Neuronal stem cell (in vitro differentiated cells): Measurements from ENCODE around the gene RBM12.

Experiments
- DNase-seq: peaks from one replicate; pipeline ENCODE4 v3.0.0-alpha.2; 2013; ENCODE audit warnings: low spot score
- H2AFZ ChIP-seq: one replicate; pipeline ENCODE4 v1.6.1; 2013; ENCODE audit warnings: mild to moderate bottlenecking, low read length, inconsistent platforms
- H2AK5ac ChIP-seq: 2 replicates; pipeline ENCODE4 v1.6.1; 2013; ENCODE audit warnings: low read depth, mild to moderate bottlenecking, inconsistent platforms, low read length, moderate library complexity, mixed read lengths
- H2BK120ac ChIP-seq: 2 replicates; pipeline ENCODE4 v1.6.1; 2013; ENCODE audit warnings: low read depth, mild to moderate bottlenecking, inconsistent platforms, low read length, moderate library complexity, mixed read lengths
- H2BK12ac ChIP-seq: one replicate; pipeline ENCODE4 v1.6.1; 2013; ENCODE audit warnings: low read length, inconsistent platforms
- H2BK15ac ChIP-seq: 2 replicates; pipeline ENCODE4 v1.6.1; 2013; ENCODE audit warnings: mild to moderate bottlenecking, low read length, inconsistent platforms, mixed read lengths
- H2BK5ac ChIP-seq: one replicate; pipeline ENCODE4 v1.6.1; 2013; ENCODE audit warnings: inconsistent platforms, mild to moderate bottlenecking, low read length, moderate library complexity
- H3K14ac ChIP-seq: one replicate; pipeline ENCODE4 v1.6.1; 2013; ENCODE audit warnings: low read length, inconsistent platforms
- H3K18ac ChIP-seq: 2 replicates; pipeline ENCODE4 v1.6.1; 2013; ENCODE audit warnings: low read length, inconsistent platforms
- H3K23ac ChIP-seq: 2 replicates; pipeline ENCODE4 v1.6.1; 2013; ENCODE audit warnings: low read depth, mild to moderate bottlenecking, mixed read lengths, low read length, inconsistent platforms; ENCODE audit not compliant: poor library complexity
- H3K27ac ChIP-seq: replicated peaks from 3 replicates; pipeline ENCODE4 v1.5.1; 2013; ENCODE audit warnings: low read length, inconsistent platforms
- H3K27me3 ChIP-seq, 3 experiments: 2 replicates each; pipeline ENCODE4 v1.6.1; 2013; ENCODE audit warnings: low read length in 3 of 3, mild to moderate bottlenecking in 2 of 3, inconsistent platforms in 1 of 3, low read depth in 1 of 3, mixed read lengths in 1 of 3, moderate library complexity in 1 of 3; ENCODE audit not compliant: control insufficient read depth in 3 of 3, insufficient read depth in 3 of 3
- H3K36me3 ChIP-seq, 2 donors: replicated peaks in 1 of 2; 2 replicates each; pipeline ENCODE4 v1.6.1; 2013; ENCODE audit warnings: low read length in 2 of 2; ENCODE audit not compliant: control insufficient read depth in 2 of 2, insufficient read depth in 2 of 2
- H3K4ac ChIP-seq: 2 replicates; pipeline ENCODE4 v1.6.1; 2013; ENCODE audit warnings: inconsistent platforms, mild to moderate bottlenecking, low read length, moderate library complexity
- H3K4me1 ChIP-seq, 2 donors: 1 replicate in 1 of 2; 2 replicates in 1 of 2; pipeline ENCODE4 v1.6.1; 2013; ENCODE audit warnings: low read length in 2 of 2, low read depth in 1 of 2; ENCODE audit not compliant: control insufficient read depth in 2 of 2, insufficient read depth in 1 of 2
- H3K4me2 ChIP-seq: one replicate; pipeline ENCODE4 v1.6.1; 2013; ENCODE audit warnings: mild to moderate bottlenecking, low read length, inconsistent platforms; ENCODE audit not compliant: insufficient read depth, poor library complexity, severe bottlenecking
- H3K4me3 ChIP-seq, 2 donors: 2 replicates each; pipeline ENCODE4 v1.5.1; 2013; ENCODE audit warnings: low read length in 2 of 2, mild to moderate bottlenecking in 2 of 2, inconsistent platforms in 1 of 2, moderate library complexity in 1 of 2
- H3K79me1 ChIP-seq: one replicate; pipeline ENCODE4 v1.6.1; 2013; ENCODE audit warnings: low read depth, mild to moderate bottlenecking, inconsistent platforms, low read length, moderate library complexity
- H3K9ac ChIP-seq: one replicate; pipeline ENCODE4 v1.6.1; 2013; ENCODE audit warnings: mild to moderate bottlenecking, low read depth, low read length, inconsistent platforms; ENCODE audit not compliant: poor library complexity
- H3K9me3 ChIP-seq, 2 donors: replicated peaks in 1 of 2; 2 replicates each; pipeline versions ENCODE3 to v1.6.1; 2013; ENCODE audit warnings: low read length in 2 of 2, mild to moderate bottlenecking in 2 of 2, inconsistent platforms in 1 of 2, low read depth in 1 of 2, mixed read lengths in 1 of 2, moderate library complexity in 1 of 2; ENCODE audit not compliant: control insufficient read depth in 2 of 2, insufficient read depth in 1 of 2
- H4K8ac ChIP-seq: one replicate; pipeline ENCODE4 v1.6.1; 2013; ENCODE audit warnings: low read depth, mild to moderate bottlenecking, inconsistent platforms, low read length, moderate library complexity
- H4K91ac ChIP-seq: one replicate; pipeline ENCODE4 v1.6.1; 2013; ENCODE audit warnings: low read length, low read depth, mild to moderate bottlenecking, inconsistent platforms; ENCODE audit not compliant: poor library complexity
- WGBS, 2 donors: extraction: QIAGEN DNeasy Blood & Tissue Kit; methylation state at CpG; one replicate each; pipeline ENCODE4 v1.1.7; 2013; ENCODE audit warnings: missing lambda C conversion rate in 2 of 2, mixed read lengths in 1 of 2; ENCODE audit not compliant: insufficient read length in 2 of 2, insufficient replicate concordance in 1 of 2; ENCODE audit errors: extremely low coverage in 2 of 2; 5-methylcytosine and 5-hydroxymethylcytosine counted together

Gene RBM12

DNA sequence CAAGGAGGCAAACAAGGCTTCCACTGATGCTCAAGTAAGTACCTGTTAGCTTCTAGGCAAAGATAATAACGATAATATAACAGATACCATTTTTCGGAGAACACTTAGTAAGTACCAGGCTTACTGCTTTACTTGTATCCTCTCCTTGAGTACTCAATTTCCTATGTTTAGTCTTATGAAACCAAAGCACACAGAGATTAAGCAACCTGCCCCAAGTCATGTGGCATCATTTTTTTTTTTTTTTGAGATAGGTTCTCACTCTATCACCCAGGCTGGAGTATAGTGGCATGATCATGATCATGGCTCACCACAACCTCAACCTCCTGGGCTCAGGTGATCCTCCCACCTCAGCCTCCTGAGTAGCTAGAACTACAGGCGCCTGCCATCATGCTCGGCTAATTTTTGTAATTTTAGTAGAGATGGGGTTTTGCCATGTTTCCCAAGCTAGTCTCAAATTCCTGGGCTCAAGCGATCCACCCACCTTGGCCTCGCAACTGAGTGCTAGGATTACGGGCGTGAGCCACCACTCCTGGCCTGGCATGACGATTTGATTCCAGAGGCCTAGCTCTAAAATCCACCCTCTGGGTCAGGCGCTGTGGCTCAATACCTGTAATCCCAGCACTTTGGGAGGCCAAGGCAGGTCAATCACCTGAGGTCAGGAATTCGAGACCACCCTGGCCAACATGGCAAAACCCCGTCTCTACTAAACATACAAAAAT, 35.1 kb downstream of the RBM12 start:
- H2BK120ac ChIP-seq, result no peak overlapping the region
- no peak overlapping the region for H4K8ac ChIP-seq
- no peak overlapping the region for H2BK15ac ChIP-seq
- no peak overlapping the region for H3K4me2 ChIP-seq
- H3K4me1 ChIP-seq, result no peaks in the 10 kb centered on the region
- no peak overlapping the region for H2BK12ac ChIP-seq
- H3K18ac ChIP-seq, result no peak overlapping the region
- DNase-seq, result no peak
- no CpG with 5 or more reads among the region's 12 CpGs for WGBS, 2 donors
- H2AFZ ChIP-seq, result no peak overlapping the region
- no peak overlapping the region for H4K91ac ChIP-seq
- no peak overlapping the region for H3K27ac ChIP-seq
- H3K23ac ChIP-seq, result no peak overlapping the region
- H3K36me3 ChIP-seq, result peaks cover 53 to 86% of the 10 kb centered on the region in 2 donors
- no peak overlapping the region for H3K9ac ChIP-seq
- peaks cover 0 to 2% of the 10 kb centered on the region in 2 donors for H3K9me3 ChIP-seq
- H2AK5ac ChIP-seq, result no peak overlapping the region
- H3K14ac ChIP-seq, result no peak overlapping the region
- no peaks in the 10 kb centered on the region for H3K27me3 ChIP-seq
- H3K4ac ChIP-seq, result no peak overlapping the region
- H3K4me3 ChIP-seq, result no peak overlapping the region
- H3K79me1 ChIP-seq, result peaks cover 9% of the 10 kb centered on the region
- no peak overlapping the region for H2BK5ac ChIP-seq

DNA sequence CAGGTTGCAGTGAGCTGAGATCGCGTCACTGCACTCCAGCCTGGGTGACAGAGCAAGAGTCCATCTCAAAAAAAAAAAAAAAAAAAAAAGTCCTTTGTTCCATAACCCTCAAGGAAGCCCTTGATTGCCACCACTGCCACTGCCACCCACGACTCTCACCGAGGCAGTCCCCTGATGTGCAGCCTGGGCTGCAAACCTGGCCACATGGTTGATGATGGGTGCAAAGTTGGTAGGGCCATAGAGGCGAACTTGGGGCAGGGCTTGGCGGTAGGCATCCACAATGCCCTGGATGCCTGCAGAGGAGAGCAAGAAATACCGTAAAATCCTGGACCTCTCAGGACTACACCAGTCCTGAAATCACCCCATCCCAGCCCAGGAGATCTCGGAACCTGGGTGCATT, 37.6 kb downstream of the RBM12 start:
- Histone ChIP-seq H2AK5ac (no peak overlapping the region), H3K14ac (no peak overlapping the region), H3K4ac (no peak overlapping the region), H3K9me3 (peaks cover 0 to 2% of the 10 kb centered on the region in 2 donors), H3K23ac (no peak overlapping the region), H2BK120ac (no peak overlapping the region), H3K4me1 (no peaks in the 10 kb centered on the region), H3K79me1 (peaks cover 3% of the 10 kb centered on the region), H2BK5ac (no peak overlapping the region), H3K27me3 (no peaks in the 10 kb centered on the region), H3K4me3 (no peak overlapping the region), H4K8ac (no peak overlapping the region), H2BK15ac (no peak overlapping the region), H2AFZ (no peak overlapping the region), H3K27ac (no peak overlapping the region), H4K91ac (no peak overlapping the region), H2BK12ac (no peak overlapping the region), H3K18ac (no peak overlapping the region), H3K9ac (no peak overlapping the region), H3K36me3 (peaks cover 46 to 81% of the 10 kb centered on the region in 2 donors), H3K4me2 (no peak overlapping the region)
- DNase-seq, result no peak
- no CpG with 5 or more reads among the region's 8 CpGs for WGBS, 2 donors

DNA sequence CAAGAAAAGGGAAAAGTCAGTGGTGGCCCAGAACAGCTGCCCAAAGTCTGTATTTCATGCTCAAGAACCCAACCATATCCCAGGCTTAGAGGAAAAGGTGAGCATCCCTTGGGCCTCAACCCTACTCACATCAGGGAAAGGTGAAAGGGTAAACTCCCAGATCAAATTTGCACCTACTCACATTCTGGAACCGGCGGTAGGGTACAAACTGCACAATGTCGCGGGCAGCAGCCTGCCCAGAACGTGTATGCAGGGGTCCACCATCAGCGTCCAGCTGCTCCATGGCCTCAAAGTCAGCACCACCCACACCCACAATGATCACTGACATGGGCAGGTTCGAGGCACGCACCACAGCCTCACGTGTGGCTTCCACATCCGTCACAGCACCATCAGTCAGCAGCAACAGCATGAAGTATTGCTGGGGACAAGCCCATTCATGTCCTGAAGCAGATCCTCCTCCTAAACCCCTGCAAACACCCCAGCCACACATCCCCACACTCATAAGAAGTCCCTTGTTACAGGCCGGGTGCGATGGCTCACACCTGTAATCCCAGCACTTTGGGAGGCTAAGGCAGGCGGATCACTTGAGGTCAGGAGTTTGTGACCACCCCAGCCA, 38.2 kb downstream of the RBM12 start:
- Histone ChIP-seq H3K4me3 (peak overlapping the region in 1 of 2 donors; percentile 24), H3K9me3 (peaks cover 0 to 2% of the 10 kb centered on the region in 2 donors), H2BK15ac (no peak overlapping the region), H3K4ac (no peak overlapping the region), H3K4me1 (no peaks in the 10 kb centered on the region), H2BK12ac (peak overlapping the region; percentile 41), H2AK5ac (no peak overlapping the region), H3K9ac (peak overlapping the region; percentile 63), H3K18ac (no peak overlapping the region), H2BK120ac (no peak overlapping the region), H3K14ac (no peak overlapping the region), H3K36me3 (peaks cover 41 to 81% of the 10 kb centered on the region in 2 donors), H3K23ac (peak overlapping the region; percentile 44), H2AFZ (no peak overlapping the region), H2BK5ac (peak overlapping the region; percentile 71), H3K27me3 (no peaks in the 10 kb centered on the region), H3K4me2 (no peak overlapping the region), H3K27ac (no peak overlapping the region), H3K79me1 (peaks cover 3% of the 10 kb centered on the region), H4K91ac (no peak overlapping the region), H4K8ac (no peak overlapping the region)
- no peak for DNase-seq
- WGBS, 2 donors, result no CpG with 5 or more reads among the region's 13 CpGs

DNA sequence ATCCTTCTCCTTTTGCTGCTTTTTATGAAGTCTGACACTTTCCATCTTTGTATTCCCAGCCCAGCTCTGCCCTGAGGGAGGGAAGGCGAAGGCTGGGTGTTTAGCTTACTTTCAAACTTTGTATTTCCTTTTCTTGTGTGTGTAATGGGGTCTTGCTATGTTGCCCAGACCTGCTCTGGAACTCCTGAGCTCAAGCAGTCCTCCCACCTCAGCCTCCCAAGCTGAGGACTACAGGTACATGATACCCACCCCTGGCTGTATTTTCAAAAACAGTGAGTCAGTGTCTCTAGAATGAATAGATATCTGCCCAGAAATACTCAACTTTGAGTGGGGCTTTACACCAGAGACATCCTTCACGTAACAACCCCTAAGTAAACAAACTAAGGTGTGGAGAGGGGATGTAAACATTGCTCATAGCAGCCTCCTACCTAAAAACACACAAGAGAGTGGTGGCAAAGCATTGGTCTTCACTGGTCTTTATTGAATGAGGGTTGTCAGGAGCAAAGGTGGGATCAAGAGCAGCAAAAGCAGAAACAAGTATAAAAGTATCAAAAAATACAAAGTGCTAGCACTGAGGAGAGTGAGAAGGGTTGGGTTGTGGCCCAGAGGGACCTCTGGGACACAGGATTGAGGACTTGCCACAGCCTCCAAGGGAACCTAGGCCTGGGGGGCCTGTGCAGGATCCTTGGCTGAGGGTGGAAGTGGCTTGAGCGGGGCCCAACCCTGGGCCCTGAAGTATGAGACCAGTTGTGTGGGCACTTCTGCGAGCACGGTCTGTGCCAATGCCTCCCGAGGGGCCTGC, 38.9 kb downstream of the RBM12 start:
- peaks cover 0 to 2% of the 10 kb centered on the region in 2 donors for H3K9me3 ChIP-seq
- H2BK120ac ChIP-seq, result no peak overlapping the region
- no peak overlapping the region for H3K27ac ChIP-seq
- no peak overlapping the region for H4K8ac ChIP-seq
- no peak overlapping the region for H2AFZ ChIP-seq
- H3K4me1 ChIP-seq, result no peaks in the 10 kb centered on the region
- no peak overlapping the region for H2BK12ac ChIP-seq
- no peaks in the 10 kb centered on the region for H3K27me3 ChIP-seq
- no peak for DNase-seq
- H3K4ac ChIP-seq, result no peak overlapping the region
- H3K14ac ChIP-seq, result no peak overlapping the region
- peak overlapping the region; percentile 71 for H2BK5ac ChIP-seq
- H3K9ac ChIP-seq, result no peak overlapping the region
- no peak overlapping the region for H3K4me3 ChIP-seq
- H3K23ac ChIP-seq, result no peak overlapping the region
- H2AK5ac ChIP-seq, result no peak overlapping the region
- peaks cover 39 to 81% of the 10 kb centered on the region in 2 donors for H3K36me3 ChIP-seq
- H3K18ac ChIP-seq, result no peak overlapping the region
- H3K79me1 ChIP-seq, result peaks cover 3% of the 10 kb centered on the region
- no peak overlapping the region for H4K91ac ChIP-seq
- no peak overlapping the region for H3K4me2 ChIP-seq
- no peak overlapping the region for H2BK15ac ChIP-seq
- no CpG with 5 or more reads among the region's 6 CpGs for WGBS, 2 donors
